Astrocyte of the spinal cord (primary cell): ENCODE results near the gene MRPL53.

Experiments
- DNase-seq: peaks from one replicate; pipeline ENCODE4 v3.0.0; 2011; ENCODE audit warnings: low read depth, low spot score
- H3K4me3 ChIP-seq: 2 replicates; pipeline ENCODE4 v1.5.1; 2011; ENCODE audit warnings: low read depth, mild to moderate bottlenecking, low read length, moderate library complexity
- in situ Hi-C: cut with HindIII; loops from 2 replicates; pipeline ENCODE4 v1.10.0; 2017; ENCODE audit warnings: low sequenced_read_pairs
- TF ChIP-seq, protein P1 (sequence below): IDR thresholded peaks from 2 replicates; pipeline ENCODE4 v1.5.1; 2012; ENCODE audit warnings: low read depth, mild to moderate bottlenecking, low read length, inconsistent platforms

MRPL53 gene

DNA sequence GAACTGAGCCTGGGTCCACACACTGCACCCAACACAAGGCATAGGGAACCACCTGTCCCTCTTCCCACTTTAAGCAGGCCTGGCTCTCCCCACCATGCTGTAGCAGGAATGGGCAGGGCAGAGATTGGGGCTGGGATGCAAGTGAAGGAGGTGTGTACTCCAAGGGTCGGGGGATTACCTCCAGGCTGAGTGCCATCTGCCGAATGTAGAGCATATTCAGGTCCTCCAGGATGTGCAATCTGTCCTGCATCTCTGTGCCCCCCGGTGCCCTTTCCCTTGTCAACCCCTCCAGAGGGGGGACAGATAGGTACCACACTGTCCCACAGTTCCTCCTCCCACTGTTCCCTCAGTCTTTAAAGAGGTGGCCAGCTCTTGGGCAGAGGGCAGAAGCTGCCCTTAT lies 33.1 kb downstream of the MRPL53 start:
- TF ChIP-seq, protein P1, sequence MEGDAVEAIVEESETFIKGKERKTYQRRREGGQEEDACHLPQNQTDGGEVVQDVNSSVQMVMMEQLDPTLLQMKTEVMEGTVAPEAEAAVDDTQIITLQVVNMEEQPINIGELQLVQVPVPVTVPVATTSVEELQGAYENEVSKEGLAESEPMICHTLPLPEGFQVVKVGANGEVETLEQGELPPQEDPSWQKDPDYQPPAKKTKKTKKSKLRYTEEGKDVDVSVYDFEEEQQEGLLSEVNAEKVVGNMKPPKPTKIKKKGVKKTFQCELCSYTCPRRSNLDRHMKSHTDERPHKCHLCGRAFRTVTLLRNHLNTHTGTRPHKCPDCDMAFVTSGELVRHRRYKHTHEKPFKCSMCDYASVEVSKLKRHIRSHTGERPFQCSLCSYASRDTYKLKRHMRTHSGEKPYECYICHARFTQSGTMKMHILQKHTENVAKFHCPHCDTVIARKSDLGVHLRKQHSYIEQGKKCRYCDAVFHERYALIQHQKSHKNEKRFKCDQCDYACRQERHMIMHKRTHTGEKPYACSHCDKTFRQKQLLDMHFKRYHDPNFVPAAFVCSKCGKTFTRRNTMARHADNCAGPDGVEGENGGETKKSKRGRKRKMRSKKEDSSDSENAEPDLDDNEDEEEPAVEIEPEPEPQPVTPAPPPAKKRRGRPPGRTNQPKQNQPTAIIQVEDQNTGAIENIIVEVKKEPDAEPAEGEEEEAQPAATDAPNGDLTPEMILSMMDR = no peak
- DNase-seq = no peak
- peak overlapping the region; percentile 61 for H3K4me3 ChIP-seq
- in situ Hi-C loops = no loop called here

DNA sequence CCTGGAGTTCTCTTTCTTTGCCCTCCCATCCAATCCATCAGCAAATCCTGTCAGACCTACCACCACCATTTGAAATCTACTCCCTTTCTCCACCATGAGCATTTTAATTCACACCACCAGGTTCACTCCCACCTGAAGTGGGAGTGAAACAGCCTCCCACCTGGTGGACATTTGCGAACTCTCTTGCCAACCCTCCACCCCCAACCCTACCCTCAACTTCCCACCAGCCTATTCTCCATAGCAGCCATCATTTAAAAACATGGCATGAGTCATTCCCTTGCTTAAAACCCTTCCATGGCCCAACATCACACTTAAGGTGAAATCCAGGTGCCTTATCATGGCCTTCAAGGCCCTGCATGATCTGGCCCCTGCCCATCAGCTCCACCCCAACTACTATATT lies 34.2 kb downstream of the MRPL53 start:
- TF ChIP-seq, protein P1 = no peak
- no peak overlapping the region for H3K4me3 ChIP-seq
- in situ Hi-C loops = no loop called here

DNA sequence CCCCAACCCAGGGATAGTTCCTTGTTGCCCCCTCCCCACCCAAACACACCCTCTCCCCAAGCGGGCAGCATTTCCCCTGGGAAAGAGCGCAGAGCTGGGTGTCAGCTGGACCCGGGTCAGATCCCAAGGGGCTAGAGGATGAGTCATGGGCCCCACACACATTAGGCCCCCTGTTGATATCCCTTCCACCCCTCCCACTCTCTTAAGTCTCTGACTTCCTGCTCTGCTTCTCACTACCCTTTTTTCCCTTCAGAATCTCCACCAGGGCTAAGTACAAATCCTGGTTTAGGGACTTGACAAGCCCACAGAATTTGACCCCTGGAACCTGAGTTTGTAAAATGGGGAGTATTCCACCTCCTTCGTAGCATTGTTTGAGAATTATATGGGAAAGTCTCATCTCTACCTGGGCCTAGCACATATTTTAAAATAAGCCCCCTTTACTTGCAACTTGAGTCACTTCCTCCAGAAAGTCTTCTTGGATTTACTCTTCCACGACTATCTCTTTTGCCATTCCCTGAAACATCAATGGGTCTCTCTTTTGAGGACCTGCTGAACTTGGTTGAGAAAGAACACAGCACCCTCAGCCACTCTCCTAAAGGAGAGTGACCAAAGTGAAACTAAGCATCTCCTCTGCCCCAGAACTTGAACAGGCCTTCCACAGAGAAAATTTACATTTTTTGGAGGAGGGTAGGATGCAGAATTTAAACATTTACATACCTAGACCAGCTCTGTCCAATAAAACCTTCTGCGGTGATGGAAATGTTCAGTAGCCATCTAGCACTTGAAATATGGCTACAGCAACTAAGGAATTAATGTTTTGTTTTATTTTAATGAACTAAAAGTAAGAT lies 35.4 kb downstream of the MRPL53 start:
- TF ChIP-seq, protein P1 = no peak
- no peak overlapping the region for H3K4me3 ChIP-seq
- DNase-seq = peak; percentile 49
- in situ Hi-C loops = no loop called here

More for the DNA sequence above, 34.2 kb downstream of the MRPL53 start:
- no peak for DNase-seq

DNA sequence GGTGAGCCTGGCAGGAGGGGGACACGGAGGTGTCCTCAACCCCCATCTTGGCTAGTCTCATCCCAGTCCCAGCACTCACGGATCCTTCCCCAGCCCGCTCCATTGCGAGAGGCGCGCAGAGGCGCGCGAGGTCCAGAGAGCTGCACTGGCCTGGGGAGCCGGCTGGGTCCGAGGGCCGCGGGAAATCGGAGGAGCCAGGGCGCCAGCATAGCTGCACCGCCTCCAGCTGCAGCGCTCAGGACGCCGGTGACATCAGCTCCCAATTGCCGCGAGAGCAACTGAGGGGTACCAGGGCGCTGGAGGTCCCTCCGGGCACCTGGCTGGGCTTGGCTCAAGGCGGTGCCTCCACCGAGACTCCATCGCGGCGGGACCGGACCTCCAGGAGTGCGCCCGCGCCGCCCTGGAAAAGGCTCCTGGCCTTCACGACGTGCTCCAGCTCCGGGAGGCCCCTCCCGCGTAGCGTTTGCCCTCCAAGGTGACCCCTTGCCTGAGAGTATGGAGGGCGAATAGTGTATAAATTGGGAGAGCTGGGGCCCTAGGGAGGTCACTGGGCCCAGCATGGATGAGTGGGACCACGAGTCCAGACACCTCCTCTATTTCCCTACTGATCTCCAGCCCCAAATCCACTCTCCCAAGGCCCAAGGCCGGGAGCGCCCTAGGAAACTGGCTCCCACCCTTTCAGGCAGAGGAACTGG lies 36.2 kb downstream of the MRPL53 start:
- in situ Hi-C loops = no loop called here
- no peak overlapping the region for H3K4me3 ChIP-seq
- TF ChIP-seq, protein P1 = no peak
- no peak for DNase-seq

DNA sequence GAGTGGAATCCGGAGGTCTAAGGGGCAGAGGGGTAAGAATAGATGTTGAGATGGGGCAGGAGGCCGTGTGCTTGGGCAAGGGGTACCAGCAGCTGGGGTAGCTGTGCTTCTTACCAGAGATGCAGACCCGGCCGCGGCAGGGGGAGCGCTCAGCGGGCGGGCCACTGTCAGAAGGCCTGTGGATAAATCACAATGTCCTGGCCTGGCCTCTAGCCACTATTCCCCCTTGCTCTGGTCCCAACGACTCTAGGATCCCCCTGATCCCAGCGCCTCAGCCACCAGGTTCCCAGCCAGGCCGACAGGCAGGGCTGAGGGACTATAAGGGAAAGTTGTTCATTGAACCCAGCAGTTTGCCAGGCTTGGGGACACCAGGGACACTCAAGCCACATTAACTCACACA lies 42.0 kb downstream of the MRPL53 start:
- TF ChIP-seq, protein P1 = no peak
- DNase-seq = no peak
- in situ Hi-C loops = no loop called here
- H3K4me3 ChIP-seq = no peak overlapping the region

DNA sequence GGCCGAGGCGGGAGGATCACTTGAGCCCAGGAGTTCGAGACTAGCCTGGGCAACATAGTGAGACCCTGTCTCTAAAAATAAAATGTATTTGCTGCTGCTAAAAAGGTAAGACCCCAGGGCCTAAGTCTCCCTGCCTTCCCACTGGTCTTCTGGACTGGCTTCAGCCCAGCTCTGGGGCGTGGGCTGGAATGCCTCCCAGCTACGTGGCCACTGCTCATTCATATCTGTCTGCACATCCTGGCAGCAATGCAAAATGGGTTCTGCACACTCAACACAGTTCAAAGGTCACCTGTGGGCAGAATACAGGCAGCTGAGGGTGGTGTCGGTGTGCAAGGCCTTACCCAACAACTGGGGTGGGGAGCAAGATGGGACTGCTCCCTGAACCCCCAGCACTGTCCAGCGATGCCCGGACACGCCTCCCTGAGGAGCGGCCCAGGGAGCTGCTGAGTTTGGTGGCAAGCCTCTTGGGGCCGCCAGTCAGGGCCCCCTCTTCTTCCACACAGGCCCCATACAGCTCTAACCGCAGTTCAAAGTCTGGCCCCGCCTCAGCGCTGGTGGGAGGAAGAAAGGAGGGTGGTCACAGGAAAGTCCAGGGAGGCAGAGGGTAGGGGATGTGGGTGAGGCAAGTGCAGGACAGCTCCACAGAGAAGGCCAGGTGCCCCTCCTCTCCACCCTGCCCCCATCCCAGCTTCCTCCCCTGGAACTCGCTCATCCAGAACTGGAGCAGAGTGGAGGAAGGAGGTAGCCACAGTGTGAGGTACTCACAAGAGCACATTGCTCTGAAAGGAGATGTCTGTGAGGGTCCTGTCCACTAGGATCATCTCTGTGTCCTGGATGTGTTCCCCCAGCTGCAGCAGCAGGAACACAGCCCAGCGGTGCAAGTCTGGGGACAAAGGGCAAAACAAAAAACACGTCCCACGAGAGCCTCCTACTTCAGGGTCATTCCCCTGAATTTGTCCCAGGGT lies 42.7 kb downstream of the MRPL53 start:
- no peak for DNase-seq
- in situ Hi-C loops = no loop called here
- H3K4me3 ChIP-seq = no peak overlapping the region
- TF ChIP-seq, protein P1 = no peak
